Left lung (tissue), 10 donors: ENCODE data around the gene QPCT. TPM values are rescaled to one million over a fixed set of nuclear protein-coding genes. Genes with fewer than 3 reads are reported as not detected.
"Not testable (repeated sequence)": the region's sequence is repeated elsewhere in the genome, so short reads cannot be mapped to it uniquely, and the experiment has no call there.

Experiments used
- ATAC-seq: fragments of 200-7000 bp; cut with Tn5 transposase; one replicate; pipeline ENCODE4 v1.9.1; 2020; ENCODE audit warnings: moderate library complexity
- DNase-seq, 4 donors: peaks; one replicate each; pipeline ENCODE4 v3.0.0-alpha.2; 2013 to 2020
- H3K27ac ChIP-seq, 2 donors: fragments of 200-600 bp; sonication (generic) in 1 of 2; one replicate each; pipeline versions ENCODE4 v1.5.0 to v1.8.0; 2020 to 2021
- H3K27me3 ChIP-seq, 2 donors: fragments of 200-600 bp; sonication (generic) in 1 of 2; one replicate each; pipeline versions ENCODE4 v1.5.0 to v1.8.0; 2020 to 2021
- H3K36me3 ChIP-seq, 2 donors: fragments of 200-600 bp; sonication (generic) in 1 of 2; one replicate each; pipeline versions ENCODE4 v1.5.0 to v1.8.0; 2020 to 2021
- H3K4me1 ChIP-seq, 2 donors: fragments of 200-600 bp; one replicate each; pipeline ENCODE4 v1.8.0; 2021
- H3K4me3 ChIP-seq, 2 donors: fragments of 200-600 bp; sonication (generic) in 1 of 2; one replicate each; pipeline versions ENCODE4 v1.5.0 to v1.8.0; 2020 to 2021; ENCODE audit warnings: mild to moderate bottlenecking in 1 of 2
- H3K9me3 ChIP-seq, 2 donors: fragments of 200-600 bp; sonication (generic) in 1 of 2; one replicate each; pipeline versions ENCODE4 v1.5.0 to v1.8.0; 2020 to 2021
- intact Hi-C, 2 donors: fragments of 100-400 bp; cut with DNase I; formaldehyde crosslinking; loops; one replicate each; pipeline versions ENCODE4 v1.11.2 to v1.14.2; 2022
- polyA plus RNA-seq, 6 donors: library from polyadenylated mRNA; unstranded; fragments of 120-200 nt; gene quantifications; one replicate each; pipeline ENCODE4 v1.2.1, GENCODE V29; 2013; ENCODE audit not compliant: insufficient read length in 6 of 6
- total RNA-seq, 2 donors: library from RNA; stranded (reverse); fragmentation: NEBNext Ultra II Directional; extraction: Animal tissue kit (Norgen Biotek cat#: 25700); gene quantifications; one replicate each; pipeline ENCODE4 v1.2.1, GENCODE V29; 2021
- TF ChIP-seq, protein P1 (sequence below), 2 donors: fragments of 200-600 bp; sonication (generic) in 1 of 2; IDR thresholded peaks; one replicate each; pipeline versions ENCODE4 v1.5.0 to v1.8.0; 2021; ENCODE audit warnings: antibody characterized with exemption in 2 of 2
- donor health status: DM: no; HTN: yes; CAD: no.
- donor health status: DM: no; HTN: no; CAD: no.

The QPCT gene
- total and polyA plus RNA-seq, 8 donors = 4.1 to 20.8 (median 10.8) TPM

DNA sequence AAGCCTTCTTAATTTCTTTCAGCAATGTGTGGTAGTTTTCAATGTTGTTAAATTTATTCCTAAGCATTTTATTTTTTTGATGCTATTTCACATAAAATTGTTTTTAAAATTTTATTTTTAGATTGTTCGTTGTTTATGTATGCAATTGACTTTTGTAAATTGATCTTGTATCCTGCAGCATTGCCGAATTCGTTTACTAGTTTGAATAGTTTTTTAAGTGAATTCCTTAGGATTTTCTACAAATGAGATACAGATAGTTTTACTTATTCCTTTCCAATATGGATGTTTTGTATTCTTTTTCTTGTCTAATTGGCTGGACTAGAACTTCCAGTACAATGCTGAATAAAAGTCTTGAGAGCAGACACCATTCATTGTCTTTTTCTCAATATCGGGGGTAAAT, 55.6 kb downstream of the QPCT start:
- Histone ChIP-seq H3K27ac (no peak overlapping the region), H3K4me1 (no peaks in the 10 kb centered on the region), H3K36me3 (no peaks in the 10 kb centered on the region), H3K27me3 (no peaks in the 10 kb centered on the region), H3K4me3 (no peak overlapping the region), H3K9me3 (no peaks in the 10 kb centered on the region)
- TF ChIP-seq, protein P1, sequence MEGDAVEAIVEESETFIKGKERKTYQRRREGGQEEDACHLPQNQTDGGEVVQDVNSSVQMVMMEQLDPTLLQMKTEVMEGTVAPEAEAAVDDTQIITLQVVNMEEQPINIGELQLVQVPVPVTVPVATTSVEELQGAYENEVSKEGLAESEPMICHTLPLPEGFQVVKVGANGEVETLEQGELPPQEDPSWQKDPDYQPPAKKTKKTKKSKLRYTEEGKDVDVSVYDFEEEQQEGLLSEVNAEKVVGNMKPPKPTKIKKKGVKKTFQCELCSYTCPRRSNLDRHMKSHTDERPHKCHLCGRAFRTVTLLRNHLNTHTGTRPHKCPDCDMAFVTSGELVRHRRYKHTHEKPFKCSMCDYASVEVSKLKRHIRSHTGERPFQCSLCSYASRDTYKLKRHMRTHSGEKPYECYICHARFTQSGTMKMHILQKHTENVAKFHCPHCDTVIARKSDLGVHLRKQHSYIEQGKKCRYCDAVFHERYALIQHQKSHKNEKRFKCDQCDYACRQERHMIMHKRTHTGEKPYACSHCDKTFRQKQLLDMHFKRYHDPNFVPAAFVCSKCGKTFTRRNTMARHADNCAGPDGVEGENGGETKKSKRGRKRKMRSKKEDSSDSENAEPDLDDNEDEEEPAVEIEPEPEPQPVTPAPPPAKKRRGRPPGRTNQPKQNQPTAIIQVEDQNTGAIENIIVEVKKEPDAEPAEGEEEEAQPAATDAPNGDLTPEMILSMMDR (IDR thresholded peaks at IDR 0.05) = no peak
- DNase-seq (no peak), ATAC-seq (no peak)
- intact Hi-C loops = no loop called here

DNA sequence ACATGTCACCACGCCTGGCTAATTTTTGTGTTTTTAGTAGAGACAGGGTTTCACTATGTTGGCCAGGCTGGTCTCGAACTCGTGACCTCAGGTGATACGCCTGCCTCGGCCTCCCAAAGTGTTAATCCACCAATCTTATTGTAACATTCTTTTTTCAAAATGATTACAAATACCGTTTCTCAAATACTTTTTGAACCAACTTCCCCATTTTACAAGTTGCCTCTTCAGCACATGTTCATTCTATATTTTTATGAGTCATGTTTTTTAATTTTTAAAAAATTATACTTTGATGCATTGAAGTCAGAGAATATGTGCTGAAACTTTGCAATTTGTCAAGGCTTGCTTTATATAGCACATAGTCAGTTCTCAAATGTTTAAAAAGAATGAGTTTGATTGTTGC, 58.2 kb downstream of the QPCT start:
- TF ChIP-seq, protein P1 (IDR thresholded peaks at IDR 0.05) = no peak
- no peak for ATAC-seq
- H3K36me3 ChIP-seq = no peaks in the 10 kb centered on the region
- H3K27me3 ChIP-seq = no peaks in the 10 kb centered on the region
- no peak for DNase-seq
- no peaks in the 10 kb centered on the region for H3K9me3 ChIP-seq
- H3K4me3 ChIP-seq = no peak overlapping the region
- intact Hi-C loops = no loop called here
- H3K27ac ChIP-seq = no peak overlapping the region
- no peaks in the 10 kb centered on the region for H3K4me1 ChIP-seq

DNA sequence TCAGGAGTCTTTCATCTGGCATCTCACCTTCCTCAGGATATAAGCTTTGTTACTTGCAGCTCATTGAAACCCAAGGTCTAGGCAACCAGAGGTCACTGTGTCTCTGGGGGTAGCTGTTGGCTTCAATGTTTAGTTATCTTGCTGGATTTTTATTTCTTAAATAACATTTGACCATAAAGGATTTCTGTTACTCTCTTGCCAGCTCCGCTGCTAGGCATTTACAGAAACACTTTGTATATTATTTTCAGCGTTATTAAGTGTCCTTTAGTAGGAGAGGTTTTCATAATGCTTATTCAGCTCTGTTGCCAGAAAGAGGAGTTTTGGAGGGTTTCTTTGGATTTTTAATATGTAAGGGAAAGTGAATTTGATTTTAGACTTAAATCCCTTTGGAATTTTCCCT, 61.4 kb downstream of the QPCT start:
- Histone ChIP-seq H3K9me3 (no peaks in the 10 kb centered on the region), H3K27ac (no peak overlapping the region), H3K4me1 (no peaks in the 10 kb centered on the region), H3K27me3 (no peaks in the 10 kb centered on the region), H3K4me3 (no peak overlapping the region), H3K36me3 (no peaks in the 10 kb centered on the region)
- DNase-seq = peak in 2 of 4 donors; percentile 23 to 49
- ATAC-seq = no peak
- intact Hi-C loops = no loop called here
- TF ChIP-seq, protein P1 (IDR thresholded peaks at IDR 0.05) = no peak

DNA sequence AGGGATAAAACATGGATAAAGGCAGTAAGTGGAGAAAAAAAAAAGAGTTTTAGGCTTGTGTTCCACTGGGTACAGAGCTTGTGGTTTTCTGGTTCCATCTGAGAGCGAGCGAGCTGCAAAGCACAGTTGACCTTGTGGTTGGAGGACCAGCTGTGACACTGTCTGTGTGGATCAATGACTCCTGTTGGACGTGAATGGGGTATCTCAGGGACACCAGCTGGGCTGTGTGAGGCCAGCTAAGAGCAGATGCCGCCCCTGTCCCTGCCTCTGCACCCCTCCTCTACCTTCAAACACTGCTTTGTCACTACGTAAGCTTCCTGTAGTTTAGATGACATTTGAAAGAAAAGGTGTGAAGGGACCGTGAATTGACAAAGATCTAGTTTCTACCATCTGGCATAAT, 67.8 kb downstream of the QPCT start:
- DNase-seq = no peak
- H3K4me1 ChIP-seq = peaks cover 5 to 8% of the 10 kb centered on the region in 2 donors
- no peaks in the 10 kb centered on the region for H3K27me3 ChIP-seq
- H3K27ac ChIP-seq = no peak overlapping the region
- intact Hi-C loops = loop anchor here in 1 of 2 donors (5.0 to 10.0 kb wide), 2 partner anchors 420 to 463 kb away; no protein-coding TSS in a partner anchor
- TF ChIP-seq, protein P1 (IDR thresholded peaks at IDR 0.05) = no peak
- ATAC-seq = no peak
- no peak overlapping the region for H3K4me3 ChIP-seq
- no peaks in the 10 kb centered on the region for H3K9me3 ChIP-seq
- H3K36me3 ChIP-seq = no peaks in the 10 kb centered on the region

DNA sequence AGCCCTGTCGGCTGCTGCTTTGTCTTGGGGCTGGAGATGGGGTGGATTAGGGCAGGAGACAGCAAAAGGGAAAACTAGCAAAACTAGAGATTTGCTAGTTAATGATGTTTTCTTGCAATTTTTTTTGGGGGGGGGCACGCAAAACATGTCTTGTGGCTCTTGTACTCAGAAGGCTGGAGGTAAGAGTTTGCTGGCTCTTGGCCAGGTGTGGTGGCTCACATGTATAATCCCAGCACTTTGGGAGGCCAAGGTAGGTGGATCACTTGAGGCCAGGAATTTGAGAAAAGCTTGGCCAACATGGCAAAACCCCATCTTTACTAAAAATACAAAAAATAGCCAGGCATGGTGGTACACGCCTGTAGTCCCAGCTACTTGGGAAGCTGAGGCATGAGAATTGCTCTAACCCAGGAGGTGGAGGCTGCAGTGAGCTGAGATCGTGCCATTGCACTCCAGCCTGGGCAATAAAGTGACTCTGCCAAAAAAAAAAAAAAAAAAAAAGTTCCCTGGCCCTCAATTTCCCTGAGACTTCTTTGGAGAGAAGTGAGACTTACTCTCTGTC, 69.6 kb downstream of the QPCT start:
- intact Hi-C loops = loop anchor here in 1 of 2 donors (5.0 to 10.0 kb wide), 2 partner anchors 418 to 461 kb away; no protein-coding TSS in a partner anchor
- H3K27me3 ChIP-seq, H3K36me3 ChIP-seq, H3K27ac ChIP-seq, DNase-seq, H3K4me3 ChIP-seq, H3K4me1 ChIP-seq, H3K9me3 ChIP-seq: not testable (repeated sequence)
- ATAC-seq = peak; percentile 11

DNA sequence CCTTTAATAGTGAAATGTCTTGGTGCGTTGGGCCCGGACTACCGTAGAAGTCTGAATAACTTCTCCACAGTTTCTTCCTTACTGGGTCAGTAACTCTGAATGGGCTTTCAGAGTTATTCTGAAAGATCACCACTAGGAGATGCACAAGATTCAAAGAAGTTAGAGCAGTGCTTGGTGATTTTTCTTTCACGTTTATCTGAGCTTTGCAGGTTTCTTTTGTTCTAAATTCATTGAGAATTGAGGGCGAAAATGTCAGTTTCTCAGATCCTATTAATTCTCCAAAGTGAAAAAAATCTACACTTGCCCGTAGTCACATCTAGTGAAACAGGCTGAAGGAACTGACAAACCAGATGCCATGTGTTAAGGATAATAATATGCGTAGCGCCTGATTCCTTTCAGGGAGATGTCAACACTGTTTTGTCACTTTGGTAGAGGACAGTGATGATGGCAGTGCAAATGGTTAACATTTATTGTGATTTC, 70.1 kb downstream of the QPCT start:
- Histone ChIP-seq H3K36me3 (no peaks in the 10 kb centered on the region), H3K9me3 (no peaks in the 10 kb centered on the region), H3K27me3 (no peaks in the 10 kb centered on the region), H3K4me1 (peaks cover 5 to 8% of the 10 kb centered on the region in 2 donors), H3K27ac (no peak overlapping the region), H3K4me3 (no peak overlapping the region)
- TF ChIP-seq, protein P1 (IDR thresholded peaks at IDR 0.05) = peak; percentile 72 to 82
- DNase-seq (peak in 2 of 4 donors; percentile 35 to 55), ATAC-seq (peak; percentile 93)
- intact Hi-C loops = loop anchor here in 1 of 2 donors (5.0 to 10.0 kb wide), 2 partner anchors 418 to 460 kb away; no protein-coding TSS in a partner anchor
